ENCODE measurements around the gene LITAFD. TPM values are rescaled to one million over a fixed set of nuclear protein-coding genes. Genes with fewer than 3 reads are reported as not detected.
A peak's percentile ranks its signal among the peaks of the same experiment; 100 is the strongest.

The LITAFD gene
- total and polyA plus RNA-seq, 9 of the 15 experiments (the other 6 are each of a cell fraction or from before 2014, with no cell fraction given), result not detected

DNA sequence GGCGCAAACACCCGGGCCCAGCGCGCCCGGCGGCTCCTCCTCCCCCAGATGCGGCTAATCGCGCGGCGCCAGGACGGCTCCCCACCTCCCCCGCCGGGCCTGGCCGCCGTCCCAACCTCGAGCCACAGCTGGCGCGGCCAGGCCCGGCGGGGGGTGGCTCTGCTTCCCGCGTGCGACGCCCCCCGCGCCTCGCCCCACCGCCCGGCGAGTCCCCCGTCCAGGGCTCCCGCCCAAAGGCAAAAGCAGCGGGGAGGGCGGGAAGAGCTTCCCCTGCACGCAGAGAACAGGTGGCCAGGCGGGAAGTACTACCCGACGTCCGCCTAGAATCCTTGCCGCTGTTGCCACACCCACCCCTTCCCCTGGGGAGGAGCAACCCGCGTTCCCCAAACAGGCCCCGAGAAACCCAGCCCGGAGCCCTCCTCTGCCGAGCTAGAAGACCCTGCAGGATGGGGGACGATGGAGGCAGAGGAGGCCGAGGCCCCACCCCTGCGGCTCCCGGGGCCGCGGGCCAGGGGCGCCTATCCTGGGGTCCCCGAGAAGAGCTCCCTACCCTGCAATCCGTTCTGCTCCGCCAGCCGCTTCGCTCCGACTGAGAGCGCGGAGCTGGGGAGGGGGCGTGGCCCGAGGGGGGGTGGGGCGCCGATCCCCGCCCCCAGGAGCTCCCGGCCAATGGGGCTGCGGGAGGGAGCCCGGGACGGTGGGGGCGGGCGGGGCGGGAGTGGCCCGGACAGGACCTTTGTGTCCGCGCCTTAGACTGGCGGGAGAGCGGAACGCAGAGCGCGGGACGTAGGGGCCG, 13.5 kb upstream of the LITAFD start, which contains the start of gene CARHSP1 (continued):
- TF ChIP-seq, protein P1, sequence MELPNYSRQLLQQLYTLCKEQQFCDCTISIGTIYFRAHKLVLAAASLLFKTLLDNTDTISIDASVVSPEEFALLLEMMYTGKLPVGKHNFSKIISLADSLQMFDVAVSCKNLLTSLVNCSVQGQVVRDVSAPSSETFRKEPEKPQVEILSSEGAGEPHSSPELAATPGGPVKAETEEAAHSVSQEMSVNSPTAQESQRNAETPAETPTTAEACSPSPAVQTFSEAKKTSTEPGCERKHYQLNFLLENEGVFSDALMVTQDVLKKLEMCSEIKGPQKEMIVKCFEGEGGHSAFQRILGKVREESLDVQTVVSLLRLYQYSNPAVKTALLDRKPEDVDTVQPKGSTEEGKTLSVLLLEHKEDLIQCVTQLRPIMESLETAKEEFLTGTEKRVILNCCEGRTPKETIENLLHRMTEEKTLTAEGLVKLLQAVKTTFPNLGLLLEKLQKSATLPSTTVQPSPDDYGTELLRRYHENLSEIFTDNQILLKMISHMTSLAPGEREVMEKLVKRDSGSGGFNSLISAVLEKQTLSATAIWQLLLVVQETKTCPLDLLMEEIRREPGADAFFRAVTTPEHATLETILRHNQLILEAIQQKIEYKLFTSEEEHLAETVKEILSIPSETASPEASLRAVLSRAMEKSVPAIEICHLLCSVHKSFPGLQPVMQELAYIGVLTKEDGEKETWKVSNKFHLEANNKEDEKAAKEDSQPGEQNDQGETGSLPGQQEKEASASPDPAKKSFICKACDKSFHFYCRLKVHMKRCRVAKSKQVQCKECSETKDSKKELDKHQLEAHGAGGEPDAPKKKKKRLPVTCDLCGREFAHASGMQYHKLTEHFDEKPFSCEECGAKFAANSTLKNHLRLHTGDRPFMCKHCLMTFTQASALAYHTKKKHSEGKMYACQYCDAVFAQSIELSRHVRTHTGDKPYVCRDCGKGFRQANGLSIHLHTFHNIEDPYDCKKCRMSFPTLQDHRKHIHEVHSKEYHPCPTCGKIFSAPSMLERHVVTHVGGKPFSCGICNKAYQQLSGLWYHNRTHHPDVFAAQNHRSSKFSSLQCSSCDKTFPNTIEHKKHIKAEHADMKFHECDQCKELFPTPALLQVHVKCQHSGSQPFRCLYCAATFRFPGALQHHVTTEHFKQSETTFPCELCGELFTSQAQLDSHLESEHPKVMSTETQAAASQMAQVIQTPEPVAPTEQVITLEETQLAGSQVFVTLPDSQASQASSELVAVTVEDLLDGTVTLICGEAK (IDR thresholded peaks at IDR 0.05), result no peak
- TF ChIP-seq, protein P1 (CRISPR knock-in tag; IDR thresholded peaks at IDR 0.05), result no peak
- TF ChIP-seq ZNF589 (CRISPR knock-in tag; IDR thresholded peaks at IDR 0.05; ENCODE audit: low read depth), result 0 out of 2 replicates have a peak, but pooled peaks have one; percentile 30
- TF ChIP-seq, protein P2, sequence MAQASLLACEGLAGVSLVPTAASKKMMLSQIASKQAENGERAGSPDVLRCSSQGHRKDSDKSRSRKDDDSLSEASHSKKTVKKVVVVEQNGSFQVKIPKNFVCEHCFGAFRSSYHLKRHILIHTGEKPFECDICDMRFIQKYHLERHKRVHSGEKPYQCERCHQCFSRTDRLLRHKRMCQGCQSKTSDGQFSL (CRISPR knock-in tag; IDR thresholded peaks at IDR 0.05), result no peak
- TF ChIP-seq, protein P2 (tag; IDR thresholded peaks at IDR 0.05), result peak in 1 of 2 experiments; percentile 22; a peak in 1 of 4 replicates
- TF ChIP-seq BRF1 (IDR thresholded peaks at IDR 0.05; ENCODE audit: borderline replicate concordance, extremely low read depth, insufficient read length), result no peak
- no peak; the same call in 1 of the 2 replicates for TF ChIP-seq RAD51 (IDR thresholded peaks at IDR 0.05; ENCODE audit: borderline replicate concordance, low read depth)
- TF ChIP-seq HCFC1 (IDR thresholded peaks at IDR 0.05; ENCODE audit: low read depth, low read length), result no peak
- TF ChIP-seq TCF7L2 (IDR thresholded peaks at IDR 0.05; ENCODE audit: low read depth, low read length), result no peak
- 0 out of 4 replicates have a peak, but pooled peaks of 1 of the 2 experiments have one; percentile 51 for TF ChIP-seq NONO (IDR thresholded peaks at IDR 0.05; ENCODE audit: low read depth in 2 of 2, low read length in 1 of 2)
- TF ChIP-seq STAT5A (IDR thresholded peaks at IDR 0.05; ENCODE audit: borderline replicate concordance, low read length), result no peak
- TF ChIP-seq ZKSCAN1 (IDR thresholded peaks at IDR 0.05; ENCODE audit: low read depth, low read length), result peak; percentile 64; the same call in 1 of the 2 replicates
- TF ChIP-seq ZNF644 (tag; IDR thresholded peaks at IDR 0.05; ENCODE audit: low read depth), result 0 out of 2 replicates have a peak, but pooled peaks have one; percentile 58
- peak; percentile 58 for TF ChIP-seq TAL1 (IDR thresholded peaks at IDR 0.05)
